ENCODE results near the gene TSFM.

DNA sequence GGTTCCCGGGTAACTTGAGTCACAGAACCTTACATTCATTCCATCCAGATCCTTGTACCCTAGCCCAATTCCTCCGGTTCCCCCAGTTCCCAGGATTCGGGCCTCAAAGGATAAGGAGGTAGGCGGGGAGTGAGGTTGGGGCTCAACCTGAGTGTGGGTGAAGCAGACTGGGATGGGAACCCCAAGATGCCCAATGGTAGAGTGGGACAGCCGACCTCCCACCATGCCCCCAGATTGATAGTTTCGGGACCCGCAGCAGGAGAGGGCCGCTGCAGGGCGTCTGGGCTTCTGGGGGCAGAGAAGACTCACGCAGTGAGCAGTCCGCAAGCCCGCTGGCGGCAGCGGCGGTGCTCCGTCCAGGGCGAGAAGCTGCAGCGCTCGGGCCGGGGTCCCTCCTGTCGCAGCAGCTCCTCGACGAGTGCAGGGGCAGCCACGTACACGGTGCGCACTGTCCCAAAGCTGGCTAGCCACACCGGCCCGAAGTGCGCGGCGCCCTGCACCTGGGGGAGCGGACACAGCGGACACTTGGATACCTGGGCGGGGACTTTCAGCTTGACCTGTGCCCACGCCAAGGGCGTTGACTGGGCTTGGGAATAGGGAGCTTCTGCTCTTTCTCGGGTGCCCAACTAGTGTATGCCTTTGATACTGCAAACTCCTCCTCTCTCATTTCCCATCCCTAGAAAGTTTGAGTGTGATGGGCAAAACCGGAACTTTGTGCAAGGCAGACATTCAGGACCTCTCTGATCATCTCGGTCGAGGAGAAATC is 16.7 kb upstream of the TSFM start:
- TF ChIP-seq, protein P1, sequence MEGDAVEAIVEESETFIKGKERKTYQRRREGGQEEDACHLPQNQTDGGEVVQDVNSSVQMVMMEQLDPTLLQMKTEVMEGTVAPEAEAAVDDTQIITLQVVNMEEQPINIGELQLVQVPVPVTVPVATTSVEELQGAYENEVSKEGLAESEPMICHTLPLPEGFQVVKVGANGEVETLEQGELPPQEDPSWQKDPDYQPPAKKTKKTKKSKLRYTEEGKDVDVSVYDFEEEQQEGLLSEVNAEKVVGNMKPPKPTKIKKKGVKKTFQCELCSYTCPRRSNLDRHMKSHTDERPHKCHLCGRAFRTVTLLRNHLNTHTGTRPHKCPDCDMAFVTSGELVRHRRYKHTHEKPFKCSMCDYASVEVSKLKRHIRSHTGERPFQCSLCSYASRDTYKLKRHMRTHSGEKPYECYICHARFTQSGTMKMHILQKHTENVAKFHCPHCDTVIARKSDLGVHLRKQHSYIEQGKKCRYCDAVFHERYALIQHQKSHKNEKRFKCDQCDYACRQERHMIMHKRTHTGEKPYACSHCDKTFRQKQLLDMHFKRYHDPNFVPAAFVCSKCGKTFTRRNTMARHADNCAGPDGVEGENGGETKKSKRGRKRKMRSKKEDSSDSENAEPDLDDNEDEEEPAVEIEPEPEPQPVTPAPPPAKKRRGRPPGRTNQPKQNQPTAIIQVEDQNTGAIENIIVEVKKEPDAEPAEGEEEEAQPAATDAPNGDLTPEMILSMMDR (IDR thresholded peaks at IDR 0.05) = no peak
- TF ChIP-seq POLR2A (IDR thresholded peaks at IDR 0.05) (no peak), EP300 (IDR thresholded peaks at IDR 0.05) (no peak)
